CD4-positive, alpha-beta T cell treated with Interleukin-17A for 1 hour (primary cell): ENCODE results near the gene SH3GL2.

Experiments
- DNase-seq: peaks from one replicate; pipeline ENCODE4 v3.0.0-alpha.2; 2020

The SH3GL2 gene

GRCh38 chr9:17578911-17579793, at the start of gene SH3GL2:
Gene SH3GL2 (plus strand): TSS chr9:17579066.
- no peak for DNase-seq

- no peak for DNase-seq
Observed at GRCh38 chr9:17531642-17532254, 47.1 kb upstream of the SH3GL2 start.

GRCh38 chr9:17532461-17532860, 46.4 kb upstream of the SH3GL2 start:
- no peak for DNase-seq

- DNase-seq: no peak
Observed at GRCh38 chr9:17535176-17535575, 43.7 kb upstream of the SH3GL2 start.

GRCh38 chr9:17536027-17536426, 42.8 kb upstream of the SH3GL2 start:
- no peak for DNase-seq

GRCh38 chr9:17551023-17551422, 27.8 kb upstream of the SH3GL2 start:
- DNase-seq: no peak

- no peak for DNase-seq
Observed at GRCh38 chr9:17555362-17556054, 23.4 kb upstream of the SH3GL2 start.

GRCh38 chr9:17556255-17556654, 22.6 kb upstream of the SH3GL2 start:
- DNase-seq: no peak

GRCh38 chr9:17556935-17557334, 21.9 kb upstream of the SH3GL2 start:
- no peak for DNase-seq

- no peak for DNase-seq
Observed at GRCh38 chr9:17571825-17572224, 7.0 kb upstream of the SH3GL2 start.

- no peak for DNase-seq
Observed at GRCh38 chr9:17574342-17574741, 4.5 kb upstream of the SH3GL2 start.

GRCh38 chr9:17578577-17578910, 322 bp upstream of the SH3GL2 start:
- no peak for DNase-seq

GRCh38 chr9:17580119-17580518, 1.3 kb downstream of the SH3GL2 start:
- no peak for DNase-seq

GRCh38 chr9:17587113-17587512, 8.2 kb downstream of the SH3GL2 start:
- DNase-seq: no peak

- no peak for DNase-seq
Observed at GRCh38 chr9:17588395-17588794, 9.5 kb downstream of the SH3GL2 start.

- DNase-seq: no peak
Observed at GRCh38 chr9:17588941-17589340, 10.1 kb downstream of the SH3GL2 start.

- no peak for DNase-seq
Observed at GRCh38 chr9:17589771-17590170, 10.9 kb downstream of the SH3GL2 start.

GRCh38 chr9:17594961-17595360, 16.1 kb downstream of the SH3GL2 start:
- DNase-seq: no peak

- no peak for DNase-seq
Observed at GRCh38 chr9:17597977-17598376, 19.1 kb downstream of the SH3GL2 start.

GRCh38 chr9:17600962-17601593, 22.2 kb downstream of the SH3GL2 start:
- DNase-seq: no peak

GRCh38 chr9:17604556-17604955, 25.7 kb downstream of the SH3GL2 start:
- no peak for DNase-seq

GRCh38 chr9:17609312-17610005, 30.6 kb downstream of the SH3GL2 start:
- DNase-seq: no peak

GRCh38 chr9:17611342-17611741, 32.5 kb downstream of the SH3GL2 start:
- DNase-seq: no peak
